ENCODE measurements around the gene PIGK. TPM values are rescaled to one million over a fixed set of nuclear protein-coding genes. Genes with fewer than 3 reads are reported as not detected.

Gene PIGK
- total and polyA plus RNA-seq, 10 of the 15 experiments (the other 5 are each of a cell fraction or from before 2014, with no cell fraction given) = 9.1 to 27.4 (median 16.9) TPM

- Histone ChIP-seq H3K79me2 (ENCODE audit: control insufficient read depth, insufficient read depth, low read length) (no peaks in the 10 kb centered on the region), H4K20me1 (ENCODE audit: control insufficient read depth, insufficient read depth) (no peaks in the 10 kb centered on the region), H3K36me3 (ENCODE audit: control insufficient read depth in 2 of 2, insufficient read depth in 2 of 2, low read length in 1 of 2) (no peaks in the 10 kb centered on the region), H3K9ac (ENCODE audit: control insufficient read depth, insufficient read depth, low read length) (no peak overlapping the region), H3K27ac (ENCODE audit: control insufficient read depth, insufficient read depth) (no peak overlapping the region), H3K4me1 (ENCODE audit: control insufficient read depth, insufficient read depth, low read length) (no peaks in the 10 kb centered on the region), H3K27me3 (replicated peaks in 1 of 2; ENCODE audit: control insufficient read depth in 2 of 2, insufficient read depth in 2 of 2, low read length in 1 of 2) (no peaks in the 10 kb centered on the region), H3K4me2 (ENCODE audit: control insufficient read depth, insufficient read depth) (no peak overlapping the region), H3K9me3 (replicated peaks; ENCODE audit: control insufficient read depth, insufficient read depth, low read length) (no peaks in the 10 kb centered on the region), H3K4me3 (no peak overlapping the region), H2AFZ (ENCODE audit: control insufficient read depth, low read depth, low read length) (no peak overlapping the region)
- no TSS peak for BruUV-seq (replicated peaks)
- FAIRE-seq (no peak), ATAC-seq (0 out of 3 replicates have a peak, but pooled peaks have one; percentile 34), DNase-seq (ENCODE audit: low read depth, low spot score) (no peak)
- in situ Hi-C loops (cut with MboI) = loop anchor here (10.0 to 25.0 kb wide), 3 partner anchors 761 to 1231 kb away; no protein-coding TSS in a partner anchor
- RAD21 ChIA-PET (ENCODE audit: unreplicated experiment) = interaction anchor here (1.0 to 2.5 kb wide), 5 partner anchors 20 to 1235 kb away, joined by 3 to 10 read pairs (median 5); no protein-coding TSS in a partner anchor
- POLR2A ChIA-PET = no interaction called here
- SMC1A ChIA-PET (ENCODE audit: uncharacterized antibody, unreplicated experiment) = interaction anchor here (0.8 to 1.5 kb wide), 4 partner anchors 113 to 1235 kb away, joined by 3 to 4 read pairs (median 4); no protein-coding TSS in a partner anchor
- CTCF ChIA-PET = interaction anchor here (0.6 to 8.1 kb wide), 8 partner anchors 10 to 1235 kb away, joined by 3 to 59 read pairs (median 4); no protein-coding TSS in a partner anchor
- intact Hi-C loops (cut with micrococcal nuclease; ENCODE audit: unreplicated experiment) = loop anchor here (1.0 to 10.0 kb wide), 7 partner anchors 241 to 1236 kb away; partner anchors contain the start of gene ZZZ3
- 53% methylated on average over 2 of the region's 2 CpGs for WGBS (ENCODE audit: insufficient coverage, insufficient replicate concordance, low lambda C conversion rate, missing lambda C conversion rate)
- no peak for TF ChIP-seq PAX5 (IDR thresholded peaks at IDR 0.05; ENCODE audit: borderline replicate concordance, low read depth, low read length)
- no peak for TF ChIP-seq ZNF592 (IDR thresholded peaks at IDR 0.05)
- TF ChIP-seq TARDBP (IDR thresholded peaks at IDR 0.05; ENCODE audit: borderline replicate concordance) = no peak
- TF ChIP-seq ZBTB11 (CRISPR knock-in tag; IDR thresholded peaks at IDR 0.05) = no peak
- TF ChIP-seq RAD21 (IDR thresholded peaks at IDR 0.05; ENCODE audit: insufficient read depth, low read depth, low read length) = peak; percentile 34; the same call in 1 of the 2 replicates
- TF ChIP-seq SMC3 (IDR thresholded peaks at IDR 0.05; ENCODE audit: borderline replicate concordance, low read length) = peak; percentile 32; the same call in 1 of the 2 replicates
- peak in 1 of 3 experiments; percentile 17; a peak in 2 of 6 replicates for TF ChIP-seq CTCF (IDR thresholded peaks at IDR 0.05 in 2 of 3, conservative IDR thresholded peaks at IDR 0.05 in 1 of 3; ENCODE audit: control insufficient read depth in 2 of 3, extremely low read depth in 1 of 3, insufficient read depth in 1 of 3, low read depth in 3 of 3, low read length in 3 of 3)
Observed at GRCh38 chr1:77143529-77144121, 75.6 kb downstream of the PIGK start.

Data from GM12878 (cell line).